HepG2 (cell line): ENCODE data around the gene NMRAL1. TPM values are rescaled to one million over a fixed set of nuclear protein-coding genes. Genes with fewer than 3 reads are reported as not detected.
A peak's percentile ranks its signal among the peaks of the same experiment; 100 is the strongest.

ENCODE experiments used
- ATF7-NPFF ChIP-seq: sonication (generic); formaldehyde crosslinking; IDR thresholded peaks from 2 replicates; pipeline ENCODE4 v1.8.1; 2023; ENCODE audit warnings: mild to moderate bottlenecking, low read depth, missing genetic modification reagents, moderate library complexity
- CHD2 ChIP-seq: IDR thresholded peaks from 2 replicates; pipeline ENCODE4 v1.6.1; 2011; ENCODE audit warnings: low read depth, low read length, improper control_type of control experiment
- ELF4 ChIP-seq: sonication (generic); formaldehyde crosslinking; IDR thresholded peaks from 2 replicates; pipeline ENCODE4 v1.5.0; 2020; ENCODE audit warnings: missing genetic modification reagents, mild to moderate bottlenecking, moderate library complexity, borderline replicate concordance
- NFKB2 ChIP-seq: sonication (generic); formaldehyde crosslinking; IDR thresholded peaks from 2 replicates; pipeline ENCODE4 v1.4.0; 2020; ENCODE audit warnings: missing genetic modification reagents, borderline replicate concordance
- NFYC ChIP-seq: IDR thresholded peaks from 2 replicates; pipeline ENCODE4 v1.6.1; 2016; ENCODE audit warnings: missing genetic modification reagents, missing compliant biosample characterization
- POLR2A ChIP-seq, 2 experiments: IDR thresholded peaks; 2 replicates each; pipeline ENCODE4 v1.6.1; 2011; ENCODE audit warnings: low read depth in 2 of 2, low read length in 2 of 2, mild to moderate bottlenecking in 1 of 2, moderate library complexity in 1 of 2; ENCODE audit not compliant: insufficient read depth in 1 of 2
- SIN3A ChIP-seq: IDR thresholded peaks from 2 replicates; pipeline ENCODE4 v1.6.1; 2011; ENCODE audit warnings: low read depth, mild to moderate bottlenecking, control low read depth, low read length, borderline replicate concordance
- SIX1 ChIP-seq: sonication (generic); formaldehyde crosslinking; IDR thresholded peaks from 2 replicates; pipeline ENCODE4 v1.4.0; 2020; ENCODE audit warnings: missing genetic modification reagents, borderline replicate concordance
- SMARCE1 ChIP-seq: fragments of 450-650 bp; IDR thresholded peaks from 2 replicates; pipeline ENCODE4 v1.6.1; 2017; ENCODE audit warnings: borderline replicate concordance
- SP2 ChIP-seq: sonication (generic); formaldehyde crosslinking; IDR thresholded peaks from 2 replicates; pipeline ENCODE4 v1.5.1; 2020; ENCODE audit warnings: mild to moderate bottlenecking, missing genetic modification reagents
- SRY ChIP-seq: sonication (generic); formaldehyde crosslinking; IDR thresholded peaks from 2 replicates; pipeline ENCODE4 v1.8.0; 2022; ENCODE audit warnings: mild to moderate bottlenecking, missing genetic modification reagents
- TFAP4 ChIP-seq: sonication (generic); IDR thresholded peaks from 2 replicates; pipeline ENCODE4 v1.6.1; 2016; ENCODE audit warnings: low read depth, borderline replicate concordance
- TOE1 ChIP-seq: sonication (generic); formaldehyde crosslinking; IDR thresholded peaks from 2 replicates; pipeline ENCODE4 v1.4.0; 2020; ENCODE audit warnings: mild to moderate bottlenecking, missing genetic modification reagents
- WIZ ChIP-seq: sonication (generic); formaldehyde crosslinking; IDR thresholded peaks from 2 replicates; pipeline ENCODE4 v1.5.1; 2020; ENCODE audit warnings: mild to moderate bottlenecking, missing genetic modification reagents
- ZMYM4 ChIP-seq: sonication (generic); formaldehyde crosslinking; IDR thresholded peaks from 2 replicates; pipeline ENCODE4 v1.8.1; 2023; ENCODE audit warnings: mild to moderate bottlenecking, missing genetic modification reagents
- ZNF547 ChIP-seq: sonication (generic); formaldehyde crosslinking; IDR thresholded peaks from 2 replicates; pipeline ENCODE4 v1.5.1; 2020; ENCODE audit warnings: mild to moderate bottlenecking, missing genetic modification reagents
- ZNF563 ChIP-seq: sonication (generic); formaldehyde crosslinking; IDR thresholded peaks from 2 replicates; pipeline ENCODE4 v1.8.0; 2022; ENCODE audit warnings: mild to moderate bottlenecking, moderate library complexity, missing genetic modification reagents
- ZNF629 ChIP-seq: sonication (generic); formaldehyde crosslinking; conservative IDR thresholded peaks from 2 replicates; pipeline ENCODE4 v1.5.0; 2020; ENCODE audit warnings: missing genetic modification reagents
- ZNF704 ChIP-seq: sonication (generic); formaldehyde crosslinking; IDR thresholded peaks from 2 replicates; pipeline ENCODE4 v1.8.1; 2023; ENCODE audit warnings: mild to moderate bottlenecking, inconsistent platforms, moderate library complexity, missing genetic modification reagents, borderline replicate concordance
- ZNF710 ChIP-seq: sonication (generic); formaldehyde crosslinking; IDR thresholded peaks from 2 replicates; pipeline ENCODE4 v1.5.0; 2020; ENCODE audit warnings: mild to moderate bottlenecking, missing genetic modification reagents, borderline replicate concordance
- ZNF776 ChIP-seq: sonication (generic); formaldehyde crosslinking; IDR thresholded peaks from 2 replicates; pipeline ENCODE4 v1.4.0; 2020; ENCODE audit warnings: mild to moderate bottlenecking, missing genetic modification reagents
- ZNF777 ChIP-seq: sonication (generic); formaldehyde crosslinking; IDR thresholded peaks from 2 replicates; pipeline ENCODE4 v1.4.0; 2020; ENCODE audit warnings: missing genetic modification reagents
- polyA plus RNA-seq, 8 experiments: library from polyadenylated mRNA; depleted of rRNA in 3 of 8; stranded (reverse) in 7 of 8; unstranded in 1 of 8; fragments of >200 nt; fragmentation: Illumina TruSeq in 4 of 8; extraction: Trizol in 4 of 8; gene quantifications; 2 replicates each; pipeline versions ENCODE4 v1.2.1 to v1.2.3, GENCODE V29; 2011 to 2016; ENCODE audit warnings: low read depth in 4 of 8, missing spikeins in 1 of 8, mixed read lengths in 1 of 8; ENCODE audit not compliant: insufficient read depth in 1 of 8
- total RNA-seq, 5 experiments: library from RNA; depleted of rRNA; stranded (reverse); fragments of >200 nt; fragmentation: Illumina TruSeq; extraction: Trizol; gene quantifications; 2 replicates each; pipeline ENCODE4 v1.2.3, GENCODE V29; 2016; ENCODE audit warnings: low read depth in 1 of 5

Gene NMRAL1
- total and polyA plus RNA-seq, 2 of the 13 experiments (the other 11 are each of a cell fraction or from before 2014, with no cell fraction given) = 30.8 to 33.1 TPM

GRCh38 chr16:4416200-4417032 lies 58.0 kb downstream of the NMRAL1 start, which contains the start of gene CORO7 (continued):
- TF ChIP-seq NFKB2 (CRISPR knock-in tag) (peak; percentile 36; the same call in 1 of the 2 replicates), SIN3A (0 out of 2 replicates have a peak, but pooled peaks have one; percentile 40), WIZ (0 out of 2 replicates have a peak, but pooled peaks have one; percentile 30), ZNF776 (peak; percentile 65; the same call in 1 of the 2 replicates), CHD2 (0 out of 2 replicates have a peak, but pooled peaks have one; percentile 8), SP2 (CRISPR knock-in tag) (peak; percentile 88), TFAP4 (peak; percentile 73; the same call in 1 of the 2 replicates), NFYC (CRISPR knock-in tag) (peak; percentile 83), ZMYM4 (CRISPR knock-in tag) (peak; percentile 39; the same call in 1 of the 2 replicates), SMARCE1 (no peak), ZNF710 (peak; percentile 61; the same call in 1 of the 2 replicates), ZNF629 (CRISPR knock-in tag) (0 out of 2 replicates have a peak, but pooled peaks have one; percentile 12), ELF4 (CRISPR knock-in tag) (no peak), SIX1 (CRISPR knock-in tag) (no peak), TOE1 (CRISPR knock-in tag) (no peak), ZNF547 (CRISPR knock-in tag) (0 out of 2 replicates have a peak, but pooled peaks have one; percentile 8), ZNF704 (CRISPR knock-in tag) (no peak), ZNF563 (CRISPR knock-in tag) (peak; percentile 86; the same call in 1 of the 2 replicates), POLR2A (IDR thresholded peaks at IDR 0.05; ENCODE audit: insufficient read depth in 1 of 2, low read depth in 2 of 2, low read length in 2 of 2) (peak; percentile 64 to 66), ATF7-NPFF (CRISPR knock-in tag) (peak; percentile 59; the same call in 1 of the 2 replicates), SRY (CRISPR knock-in tag) (no peak), ZNF777 (CRISPR knock-in tag) (peak; percentile 91)
